GM18505 (cell line): ENCODE results near the gene ATG10.

Experiments
- ATAC-seq: cut with Tn5 transposase; IDR thresholded peaks from one replicate; pipeline ENCODE4 v1.9.1; 2021; ENCODE audit not compliant: unreplicated experiment
- POLR2A ChIP-seq: IDR thresholded peaks from 4 replicates; pipeline ENCODE4 v1.6.1; 2011; ENCODE audit warnings: borderline replicate concordance; ENCODE audit not compliant: insufficient read depth, insufficient read length; ENCODE audit errors: extremely low read depth

Gene ATG10

GRCh38 chr5:82142928-82143577 is 171.2 kb downstream of the ATG10 start:
- ATAC-seq: no peak
- TF ChIP-seq POLR2A: no peak

- TF ChIP-seq POLR2A: no peak
These were observed 176.2 kb downstream of the ATG10 start for GRCh38 chr5:82147860-82148573.

GRCh38 chr5:82149434-82149833 is 177.6 kb downstream of the ATG10 start:
- no peak for ATAC-seq
- TF ChIP-seq POLR2A: no peak

More at GRCh38 chr5:82147860-82148573, 176.2 kb downstream of the ATG10 start:
- ATAC-seq: no peak

- no peak for TF ChIP-seq POLR2A
- no peak for ATAC-seq
These were observed 178.7 kb downstream of the ATG10 start for GRCh38 chr5:82150559-82150958.

GRCh38 chr5:82151204-82151603 is 179.4 kb downstream of the ATG10 start:
- TF ChIP-seq POLR2A: no peak
- ATAC-seq: no peak

- no peak for TF ChIP-seq POLR2A
- ATAC-seq: no peak
These were observed 179.8 kb downstream of the ATG10 start for GRCh38 chr5:82151662-82152061.

GRCh38 chr5:82152978-82153481 is 181.2 kb downstream of the ATG10 start:
- no peak for TF ChIP-seq POLR2A
- ATAC-seq: no peak

- no peak for TF ChIP-seq POLR2A
- ATAC-seq: no peak
These were observed 183.0 kb downstream of the ATG10 start for GRCh38 chr5:82154776-82155175.

- ATAC-seq: no peak
- TF ChIP-seq POLR2A: no peak
These were observed 183.5 kb downstream of the ATG10 start for GRCh38 chr5:82155305-82155704.

- no peak for ATAC-seq
- TF ChIP-seq POLR2A: no peak
These were observed 185.1 kb downstream of the ATG10 start for GRCh38 chr5:82156874-82157273.

- TF ChIP-seq POLR2A: no peak
- ATAC-seq: no peak
These were observed 187.1 kb downstream of the ATG10 start for GRCh38 chr5:82158755-82159413.

GRCh38 chr5:82160948-82161347 is 189.1 kb downstream of the ATG10 start:
- no peak for ATAC-seq
- TF ChIP-seq POLR2A: no peak

- no peak for TF ChIP-seq POLR2A
- no peak for ATAC-seq
These were observed 190.8 kb downstream of the ATG10 start for GRCh38 chr5:82162573-82162972.
